Heart left ventricle (tissue), 16 donors: ENCODE results near the gene C20orf96. TPM values are rescaled to one million over a fixed set of nuclear protein-coding genes. Genes with fewer than 3 reads are reported as not detected.
A peak's percentile ranks its signal among the peaks of the same experiment; 100 is the strongest.

Experiments used
- ATAC-seq, 4 donors: fragments of 200-7000 bp; cut with Tn5 transposase; one replicate each; pipeline ENCODE4 v1.9.1; 2020 to 2022; ENCODE audit warnings: moderate library complexity in 4 of 4, mild to moderate bottlenecking in 3 of 4, moderate number of reproducible peaks in 1 of 4
- DNase-seq, 5 donors: peaks; one replicate each; pipeline ENCODE4 v3.0.0-alpha.2; 2020
- H3K27ac ChIP-seq, 12 donors: fragments of 200-600 bp; sonication (generic) in 4 of 12; one replicate each; pipeline versions ENCODE4 v1.5.0 to v1.8.0; 2016 to 2022; ENCODE audit warnings: mild to moderate bottlenecking in 2 of 12
- H3K27me3 ChIP-seq, 9 donors: fragments of 200-600 bp; sonication (generic) in 2 of 9; one replicate each; pipeline versions ENCODE4 v1.5.1 to v1.8.0; 2016 to 2022; ENCODE audit warnings: mild to moderate bottlenecking in 3 of 9
- H3K36me3 ChIP-seq, 9 donors: fragments of 200-600 bp; sonication (generic) in 2 of 9; one replicate each; pipeline versions ENCODE4 v1.5.0 to v1.8.0; 2018 to 2022; ENCODE audit warnings: mild to moderate bottlenecking in 2 of 9
- H3K4me1 ChIP-seq, 12 donors: fragments of 200-600 bp; sonication (generic) in 4 of 12; one replicate each; pipeline versions ENCODE4 v1.5.0 to v1.8.0; 2016 to 2022; ENCODE audit warnings: mild to moderate bottlenecking in 3 of 12
- H3K4me3 ChIP-seq, 12 donors: fragments of 200-600 bp; sonication (generic) in 4 of 12; one replicate each; pipeline versions ENCODE4 v1.5.0 to v1.8.0; 2017 to 2022; ENCODE audit warnings: mild to moderate bottlenecking in 9 of 12, moderate library complexity in 4 of 12
- H3K9me3 ChIP-seq, 12 donors: fragments of 200-600 bp; sonication (generic) in 4 of 12; one replicate each; pipeline versions ENCODE4 v1.5.0 to v1.8.0; 2016 to 2022; ENCODE audit warnings: mild to moderate bottlenecking in 1 of 12
- POLR2A ChIP-seq, 2 donors: fragments of 450-650 bp; IDR thresholded peaks; one replicate each; pipeline ENCODE4 v1.6.1; 2017; ENCODE audit warnings: antibody characterized with exemption in 2 of 2, mild to moderate bottlenecking in 2 of 2, moderate library complexity in 2 of 2
- WGBS, 4 donors: extraction: QIAGEN DNeasy Blood & Tissue Kit in 2 of 4; methylation state at CpG; one replicate each; pipeline versions ENCODE4 v1.1.5 to v1.1.7; 2013 to 2018; 5-methylcytosine and 5-hydroxymethylcytosine counted together
- intact Hi-C, 10 donors: fragments of 100-400 bp; cut with DNase I; formaldehyde crosslinking; loops; one replicate each; pipeline versions ENCODE4 v1.11.1 to v1.14.2; 2022
- polyA plus RNA-seq, 2 donors: library from polyadenylated mRNA; stranded (reverse); fragments of 200-250 nt; gene quantifications; one replicate each; pipeline ENCODE4 v1.2.3, GENCODE V29; 2013
- total RNA-seq, 9 donors: library from RNA; depleted of rRNA in 2 of 9; stranded (reverse); fragments of >200 nt in 2 of 9; fragmentation: NEBNext Ultra II Directional in 3 of 9; extraction: Animal tissue kit (Norgen Biotek cat#: 25700) in 3 of 9; gene quantifications; one replicate each; pipeline versions ENCODE4 v1.1.0 to v1.2.4, GENCODE V29; 2016 to 2023
- TF ChIP-seq, protein P1 (sequence below), 12 donors: fragments of 200-600 bp; sonication (generic) in 4 of 12; IDR thresholded peaks; one replicate each; pipeline versions ENCODE4 v1.5.0 to v1.8.0; 2018 to 2022; ENCODE audit warnings: antibody characterized with exemption in 12 of 12, mild to moderate bottlenecking in 5 of 12
- donor health status: ischemic (EF 13 %, LVEDD 7.1; RV severe dilation, severe dysfunction).
- donor health status: healthy with polysubstance abuse.
- donor health status: DM: no; HTN: yes; CAD: no.
- donor health status: DM: no; HTN: no; CAD: no.
- donor health status: ischemic (EF 25% LVEDD 6.9; RV normal size, moderate dysfunction).
- donor health status: ischemic (EF 25% LVEDD 5.7; RV mildly dilated, moderate dysfunction).
- donor health status: healthy.
- donor health status: DM: yes; HTN: yes; CAD: no.
- donor health status: ischemic (EF 35%, LVEDD 5.7; RV mildly dilated, moderate dysfunction).
- donor health status: nonischemic (EF 11% LVEDD 7.7; RV severe dilation, severe dysfunction).
- donor health status: DM: yes; HTN: yes; CAD: no.
- donor health status: PGD.
- donor health status: ischemic (EF 29% LVEDD 5.4; RV normal size, mild dysfunction).
- donor health status: nonischemic (EF 23%, LVEDD 6.1; RV moderate dilation, normal function).

C20orf96 gene
- total and polyA plus RNA-seq, 11 donors, result 0.64 to 6.6 (median 3.6) TPM

DNA sequence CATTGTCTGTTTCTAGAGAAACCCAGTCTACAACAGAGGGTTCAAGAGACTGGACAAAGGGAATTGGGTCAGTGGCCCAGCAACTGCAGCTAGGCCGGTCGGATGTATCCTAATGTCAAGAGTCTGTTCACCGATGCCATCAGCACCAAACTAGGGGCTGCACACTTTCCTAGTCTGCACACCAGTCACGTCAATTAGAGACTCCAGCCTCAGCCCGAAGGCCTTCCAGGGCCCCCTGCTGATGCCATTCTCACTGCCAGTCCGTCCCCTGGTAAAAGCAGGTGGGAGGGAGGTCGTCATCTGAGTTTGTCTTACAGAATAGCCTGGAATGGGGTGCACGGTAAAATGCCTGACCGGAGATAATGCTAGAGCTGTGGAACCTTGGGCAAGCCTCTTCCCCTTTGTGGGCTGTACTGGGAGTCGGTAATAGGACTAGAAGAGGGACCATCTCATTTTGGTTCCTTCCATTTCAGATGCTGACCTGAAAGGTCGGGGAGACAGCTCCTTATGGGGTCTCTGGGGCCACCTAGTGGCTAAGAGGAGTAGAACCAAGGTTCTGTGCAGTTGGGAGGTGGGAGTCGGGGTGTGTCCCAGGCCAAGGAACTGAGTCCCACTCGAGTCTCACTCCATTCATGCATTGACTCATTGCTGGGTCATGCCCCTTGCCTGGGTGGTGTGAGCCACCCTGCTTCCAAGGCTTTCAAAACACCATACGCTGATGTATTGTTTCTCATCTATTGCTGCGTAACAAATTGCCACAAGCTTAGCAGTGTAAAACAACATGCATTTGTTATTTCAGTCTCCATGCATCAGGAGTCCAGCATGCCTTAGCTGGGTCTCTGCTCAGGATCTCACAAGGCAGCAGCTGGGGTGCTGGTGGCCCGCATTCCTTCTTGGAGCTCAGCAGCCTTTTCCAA lies 39.9 kb upstream of the C20orf96 start:
- intact Hi-C loops, result loop anchor here in 7 of 10 donors (5.0 to 10.0 kb wide), 6 partner anchors 33 to 126 kb away; partner anchors contain the start of gene ZCCHC3 (in 1 of the 7)
- H3K27ac ChIP-seq, result peak overlapping the region in 2 of 12 donors; percentile 5 to 94
- ATAC-seq, result peak; percentile 5 to 22 (median 14)
- H3K27me3 ChIP-seq, result peaks cover 0 to 5% (median 0%) of the 10 kb centered on the region in 9 donors
- no peaks in the 10 kb centered on the region for H3K9me3 ChIP-seq
- H3K4me1 ChIP-seq, result peaks cover 0 to 37% (median 17%) of the 10 kb centered on the region in 12 donors
- peaks cover 0 to 6% (median 0%) of the 10 kb centered on the region in 9 donors for H3K36me3 ChIP-seq
- 46 to 57% (median 51%) methylated on average over 16 of the region's 16 CpGs for WGBS, 4 donors
- TF ChIP-seq, protein P1, sequence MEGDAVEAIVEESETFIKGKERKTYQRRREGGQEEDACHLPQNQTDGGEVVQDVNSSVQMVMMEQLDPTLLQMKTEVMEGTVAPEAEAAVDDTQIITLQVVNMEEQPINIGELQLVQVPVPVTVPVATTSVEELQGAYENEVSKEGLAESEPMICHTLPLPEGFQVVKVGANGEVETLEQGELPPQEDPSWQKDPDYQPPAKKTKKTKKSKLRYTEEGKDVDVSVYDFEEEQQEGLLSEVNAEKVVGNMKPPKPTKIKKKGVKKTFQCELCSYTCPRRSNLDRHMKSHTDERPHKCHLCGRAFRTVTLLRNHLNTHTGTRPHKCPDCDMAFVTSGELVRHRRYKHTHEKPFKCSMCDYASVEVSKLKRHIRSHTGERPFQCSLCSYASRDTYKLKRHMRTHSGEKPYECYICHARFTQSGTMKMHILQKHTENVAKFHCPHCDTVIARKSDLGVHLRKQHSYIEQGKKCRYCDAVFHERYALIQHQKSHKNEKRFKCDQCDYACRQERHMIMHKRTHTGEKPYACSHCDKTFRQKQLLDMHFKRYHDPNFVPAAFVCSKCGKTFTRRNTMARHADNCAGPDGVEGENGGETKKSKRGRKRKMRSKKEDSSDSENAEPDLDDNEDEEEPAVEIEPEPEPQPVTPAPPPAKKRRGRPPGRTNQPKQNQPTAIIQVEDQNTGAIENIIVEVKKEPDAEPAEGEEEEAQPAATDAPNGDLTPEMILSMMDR (IDR thresholded peaks at IDR 0.05), result peak; percentile 76 to 90 (median 86)
- no peak for TF ChIP-seq POLR2A (IDR thresholded peaks at IDR 0.05)
- no peak overlapping the region for H3K4me3 ChIP-seq
- peak in 4 of 5 donors; percentile 47 to 57 (median 49) for DNase-seq

DNA sequence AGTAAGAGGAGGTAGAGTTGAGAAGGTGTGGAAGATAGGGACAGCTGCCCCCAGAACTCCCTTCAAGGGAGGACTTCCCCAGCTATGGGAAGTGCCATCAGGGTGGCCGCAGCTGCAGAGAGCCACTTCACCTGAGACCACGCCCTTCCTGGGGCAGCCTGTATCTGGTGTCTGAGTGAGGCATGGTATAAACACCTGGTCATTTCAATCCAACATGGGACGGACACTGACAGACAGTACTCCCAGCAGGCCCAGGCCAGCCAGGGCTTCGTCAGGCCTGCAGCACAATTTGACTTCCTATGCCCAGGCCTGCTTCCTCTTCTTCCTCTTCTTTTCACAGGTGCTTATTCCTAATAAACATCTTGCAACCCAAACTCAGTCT lies 39.3 kb upstream of the C20orf96 start:
- H3K36me3 ChIP-seq, result peaks cover 0 to 6% (median 0%) of the 10 kb centered on the region in 9 donors
- H3K9me3 ChIP-seq, result no peaks in the 10 kb centered on the region
- DNase-seq (no peak), ATAC-seq (no peak)
- intact Hi-C loops, result loop anchor here in 9 of 10 donors (5.0 to 10.0 kb wide), 6 partner anchors 33 to 125 kb away; partner anchors contain the start of gene ZCCHC3 (in 1 of the 9)
- H3K27ac ChIP-seq, result peak overlapping the region in 3 of 12 donors; percentile 5 to 94 (median 7)
- WGBS, 4 donors, result 79 to 87% (median 83%) methylated on average over 4 of the region's 4 CpGs
- peaks cover 0 to 5% (median 0%) of the 10 kb centered on the region in 9 donors for H3K27me3 ChIP-seq
- TF ChIP-seq, protein P1 (IDR thresholded peaks at IDR 0.05), result no peak
- no peak for TF ChIP-seq POLR2A (IDR thresholded peaks at IDR 0.05)
- peaks cover 0 to 38% (median 17%) of the 10 kb centered on the region in 12 donors for H3K4me1 ChIP-seq
- no peak overlapping the region for H3K4me3 ChIP-seq

DNA sequence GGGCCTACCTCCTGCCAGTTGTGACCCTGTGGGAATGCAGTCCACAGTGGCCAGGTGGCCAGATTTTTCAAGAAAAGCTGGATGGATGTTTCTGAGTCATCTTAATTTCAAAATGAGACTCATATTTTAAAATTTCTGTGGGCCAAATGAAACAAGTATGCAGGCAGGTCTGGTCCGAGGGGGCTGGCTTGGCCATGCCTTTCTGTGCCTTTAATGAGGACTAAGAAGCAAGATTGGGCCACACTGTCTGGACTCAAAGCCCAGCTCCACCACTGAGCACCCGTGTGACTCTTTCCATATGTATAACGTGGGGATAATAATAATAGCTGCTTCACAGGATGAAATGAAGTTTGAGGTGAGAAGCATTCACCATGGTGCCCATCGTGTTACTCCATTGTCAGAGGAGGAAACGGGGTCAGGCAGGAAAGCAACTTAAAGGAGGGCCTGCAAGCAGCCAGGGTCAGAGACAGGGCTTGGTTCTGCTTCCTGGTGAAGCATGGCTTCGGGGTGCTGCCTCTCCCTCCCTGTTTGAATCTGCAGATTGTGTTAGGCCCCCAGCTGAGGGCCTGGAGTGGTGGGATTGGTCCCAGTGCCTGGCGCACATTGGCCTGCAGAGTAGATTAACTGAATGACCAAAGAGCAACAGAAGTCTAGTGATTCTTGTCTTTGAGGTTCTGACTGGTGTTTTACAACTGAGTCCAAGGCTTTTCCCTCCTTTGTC lies 38.6 kb upstream of the C20orf96 start:
- H3K4me1 ChIP-seq, result peaks cover 0 to 43% (median 19%) of the 10 kb centered on the region in 12 donors
- no peak for DNase-seq
- peaks cover 0 to 5% (median 0%) of the 10 kb centered on the region in 9 donors for H3K27me3 ChIP-seq
- WGBS, 4 donors, result 46 to 57% (median 49%) methylated on average over 7 of the region's 7 CpGs
- intact Hi-C loops, result loop anchor here in 2 of 10 donors (10.0 kb wide), 1 partner anchor 54 kb away; no protein-coding TSS in a partner anchor
- TF ChIP-seq POLR2A (IDR thresholded peaks at IDR 0.05), result no peak
- TF ChIP-seq, protein P1 (IDR thresholded peaks at IDR 0.05), result no peak
- peaks cover 0 to 6% (median 0%) of the 10 kb centered on the region in 9 donors for H3K36me3 ChIP-seq
- H3K9me3 ChIP-seq, result no peaks in the 10 kb centered on the region
- no peak for ATAC-seq
- H3K4me3 ChIP-seq, result no peak overlapping the region
- peak overlapping the region in 5 of 12 donors; percentile 1 to 96 (median 34) for H3K27ac ChIP-seq
